HUES64 (cell line): Measurements from ENCODE around the gene CYP27A1.
A peak's percentile ranks its signal among the peaks of the same experiment; 100 is the strongest.

Experiments
- H3K27ac ChIP-seq: 2 replicates; pipeline ENCODE4 v1.7.0; 2013; ENCODE audit warnings: low read depth, low read length, inconsistent platforms
- H3K27me3 ChIP-seq: 2 replicates; pipeline ENCODE4 v1.6.1; 2013; ENCODE audit warnings: mild to moderate bottlenecking, low read length; ENCODE audit not compliant: insufficient read depth
- H3K36me3 ChIP-seq: 2 replicates; pipeline ENCODE4 v1.6.1; 2013; ENCODE audit warnings: mild to moderate bottlenecking, low read length; ENCODE audit not compliant: insufficient read depth
- H3K4me1 ChIP-seq: 2 replicates; pipeline ENCODE4 v1.6.1; 2013; ENCODE audit warnings: mild to moderate bottlenecking, low read length, moderate library complexity; ENCODE audit not compliant: insufficient read depth
- H3K4me3 ChIP-seq: 2 replicates; pipeline ENCODE4 v1.5.1; 2013; ENCODE audit warnings: mild to moderate bottlenecking, low read length, moderate library complexity
- H3K9ac ChIP-seq: 2 replicates; pipeline ENCODE4 v1.6.1; 2013; ENCODE audit warnings: mild to moderate bottlenecking, low read depth, low read length
- H3K9me3 ChIP-seq: 2 replicates; pipeline ENCODE4 v1.6.1; 2013; ENCODE audit warnings: low read depth, low read length; ENCODE audit not compliant: insufficient read depth
- WGBS: fragments of 150-250, 120-280 bp; methylation state at CpG from one replicate; pipeline ENCODE4 v1.1.7; 2013; ENCODE audit warnings: missing lambda C conversion rate; 5-methylcytosine and 5-hydroxymethylcytosine counted together

Gene CYP27A1

DNA sequence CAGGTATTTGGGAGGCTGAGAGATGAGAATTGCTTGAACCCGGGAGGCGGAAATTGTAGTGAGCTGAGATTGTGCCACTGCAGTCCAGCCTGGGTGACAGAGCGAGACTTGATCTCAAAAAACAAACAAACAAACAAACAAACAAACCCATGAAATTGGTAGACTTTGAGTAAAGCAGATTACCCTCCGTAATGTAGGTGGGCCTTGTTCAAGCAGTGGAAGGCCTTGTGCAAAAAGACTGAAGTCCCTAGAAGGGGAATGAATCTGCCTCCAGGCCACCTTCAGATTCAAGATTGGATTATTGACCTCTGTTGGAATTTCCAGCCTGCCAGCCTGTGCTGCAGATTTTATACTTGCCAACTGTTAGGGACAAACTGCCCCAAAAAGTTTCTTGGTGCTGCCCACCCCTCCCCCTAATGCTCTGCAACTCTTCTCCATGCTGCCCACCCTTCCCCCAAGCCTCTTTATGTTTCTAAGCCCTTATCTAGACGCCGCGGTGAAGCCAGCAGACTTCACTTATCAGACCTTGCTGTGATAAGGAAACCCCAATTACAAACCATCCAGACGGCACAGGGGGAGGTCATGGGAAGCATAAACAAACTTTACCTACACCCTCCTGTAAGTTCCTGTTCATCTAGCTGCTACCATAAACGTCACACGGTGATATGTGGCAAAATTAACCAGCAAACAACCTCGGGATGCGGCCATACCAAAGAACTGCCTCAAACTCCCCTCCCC is 17.0 kb downstream of the CYP27A1 start:
- Histone ChIP-seq H3K36me3 (no peaks in the 10 kb centered on the region), H3K27me3 (no peaks in the 10 kb centered on the region), H3K4me3 (no peak overlapping the region), H3K9ac (no peak overlapping the region), H3K9me3 (peaks cover under 1% of the 10 kb centered on the region; the same call in 1 of the 2 replicates), H3K27ac (no peak overlapping the region; the same call in 1 of the 2 replicates), H3K4me1 (peaks cover 15% of the 10 kb centered on the region)
- 52% methylated on average over 11 of the region's 12 CpGs for WGBS

DNA sequence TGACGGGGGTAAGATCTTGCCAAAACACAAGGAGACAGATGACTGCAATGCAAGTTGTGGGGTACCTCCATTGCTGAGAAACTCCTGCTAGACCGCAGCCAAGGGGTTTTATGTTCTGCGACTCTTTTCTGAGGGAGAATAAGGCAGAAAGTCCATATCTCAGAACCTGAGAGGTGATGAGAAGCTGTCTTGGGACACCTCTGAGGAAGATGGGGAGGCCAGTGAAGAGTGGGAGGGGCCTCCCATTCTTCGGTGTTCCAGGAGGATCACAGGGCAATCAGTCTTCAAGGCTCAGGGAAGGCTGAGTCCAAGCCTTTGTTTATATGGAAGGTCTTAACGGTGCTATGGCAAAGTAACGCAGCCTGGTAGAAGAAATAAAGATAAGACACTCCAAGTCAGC is 18.0 kb downstream of the CYP27A1 start:
- Histone ChIP-seq H3K4me1 (peaks cover 15% of the 10 kb centered on the region), H3K9ac (no peak overlapping the region), H3K4me3 (no peak overlapping the region), H3K9me3 (peaks cover 10% of the 10 kb centered on the region; the same call in 1 of the 2 replicates), H3K27me3 (no peaks in the 10 kb centered on the region), H3K27ac (peak overlapping the region; percentile 36; the same call in 1 of the 2 replicates), H3K36me3 (no peaks in the 10 kb centered on the region)
- 75% methylated on average over 6 of the region's 6 CpGs for WGBS

DNA sequence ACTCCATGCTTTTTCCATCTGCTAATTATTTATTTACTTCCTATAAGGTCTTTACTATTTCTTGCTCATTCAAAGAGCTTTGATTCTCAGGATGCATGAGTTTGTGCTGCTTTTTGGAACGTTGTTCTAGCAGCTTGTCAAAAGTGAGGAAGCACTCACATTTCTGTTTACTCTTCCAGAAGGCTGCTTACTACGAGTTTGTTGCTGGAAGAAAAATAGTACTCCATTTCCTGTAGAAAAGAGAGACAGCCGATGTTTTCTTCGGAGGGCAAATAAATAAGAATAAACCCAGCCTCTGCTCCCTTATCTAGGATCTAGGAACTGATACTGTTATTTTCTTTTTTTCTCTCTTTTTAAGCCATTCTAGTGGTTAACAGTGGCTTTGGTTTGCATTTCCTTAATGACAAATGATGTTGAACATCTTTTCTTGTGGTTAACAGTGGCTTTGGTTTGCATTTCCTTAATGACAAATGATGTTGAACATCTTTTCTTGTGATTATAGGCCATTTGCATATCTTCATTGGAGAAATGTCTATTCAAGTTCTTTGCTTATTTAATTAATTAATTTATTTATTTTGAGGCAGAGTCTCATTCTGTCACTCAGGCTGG is 20.5 kb downstream of the CYP27A1 start:
- peaks cover 10% of the 10 kb centered on the region; the same call in 1 of the 2 replicates for H3K9me3 ChIP-seq
- 73% methylated on average over 2 of the region's 4 CpGs for WGBS

DNA sequence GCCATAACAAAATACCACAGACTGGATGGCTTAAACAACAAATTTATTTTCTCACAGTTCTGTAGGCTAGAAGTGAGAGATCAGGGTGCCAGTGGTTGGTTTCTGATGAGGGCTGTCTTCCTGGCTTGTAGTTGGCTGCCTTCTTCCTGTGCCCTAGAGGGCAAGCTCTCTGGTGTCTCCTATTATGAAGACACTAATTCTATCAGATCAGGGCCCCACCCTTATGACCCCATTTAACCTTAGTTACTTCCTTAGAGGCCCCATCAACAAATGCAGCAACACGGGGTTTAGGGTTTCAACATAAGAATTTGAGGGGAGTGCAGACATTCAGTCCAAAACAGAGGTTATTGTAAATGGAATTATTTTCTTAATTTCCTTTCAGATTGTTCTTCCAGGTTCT is 22.9 kb downstream of the CYP27A1 start:
- Histone ChIP-seq H3K27ac (no peak overlapping the region), H3K4me1 (peaks cover 18% of the 10 kb centered on the region), H3K27me3 (0 out of 2 replicates have a peak, but pooled peaks cover 3% of the 10 kb centered on the region), H3K4me3 (no peak overlapping the region), H3K9ac (no peak overlapping the region), H3K9me3 (peaks cover 10% of the 10 kb centered on the region; the same call in 1 of the 2 replicates), H3K36me3 (no peaks in the 10 kb centered on the region)
- WGBS, result 100% methylated on average over 1 of the region's 1 CpG

More for the DNA sequence above, 20.5 kb downstream of the CYP27A1 start:
- H3K9ac ChIP-seq, result no peak overlapping the region
- no peaks in the 10 kb centered on the region for H3K36me3 ChIP-seq
- peaks cover 30% of the 10 kb centered on the region for H3K4me1 ChIP-seq
- H3K4me3 ChIP-seq, result no peak overlapping the region
- no peaks in the 10 kb centered on the region for H3K27me3 ChIP-seq
- no peak overlapping the region for H3K27ac ChIP-seq

DNA sequence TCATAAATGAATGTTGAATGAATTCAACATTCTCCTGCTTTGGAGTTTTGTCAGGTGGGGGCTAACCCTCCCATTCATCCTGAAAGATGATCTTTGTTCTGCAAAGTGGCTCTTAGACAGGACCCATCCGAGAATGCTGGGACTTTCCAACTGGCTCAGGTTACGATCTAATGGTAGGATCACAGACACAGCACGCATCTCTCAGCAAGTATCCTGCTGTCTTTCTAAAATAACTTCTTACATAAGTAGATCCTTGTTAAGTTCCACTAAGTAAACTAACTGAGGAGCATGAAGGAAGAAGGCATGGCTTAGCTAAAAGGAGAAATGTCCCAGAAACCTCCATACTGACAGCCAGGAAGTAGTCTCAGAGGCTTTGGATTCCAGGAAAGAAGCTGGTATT is 23.7 kb downstream of the CYP27A1 start:
- peaks cover 10% of the 10 kb centered on the region; the same call in 1 of the 2 replicates for H3K9me3 ChIP-seq
- no peak overlapping the region for H3K9ac ChIP-seq
- H3K4me3 ChIP-seq, result no peak overlapping the region
- H3K27ac ChIP-seq, result peak overlapping the region; percentile 59; the same call in 1 of the 2 replicates
- H3K4me1 ChIP-seq, result peaks cover 15% of the 10 kb centered on the region
- H3K36me3 ChIP-seq, result no peaks in the 10 kb centered on the region
- 31% methylated on average over 3 of the region's 3 CpGs for WGBS
- H3K27me3 ChIP-seq, result 0 out of 2 replicates have a peak, but pooled peaks cover 3% of the 10 kb centered on the region

DNA sequence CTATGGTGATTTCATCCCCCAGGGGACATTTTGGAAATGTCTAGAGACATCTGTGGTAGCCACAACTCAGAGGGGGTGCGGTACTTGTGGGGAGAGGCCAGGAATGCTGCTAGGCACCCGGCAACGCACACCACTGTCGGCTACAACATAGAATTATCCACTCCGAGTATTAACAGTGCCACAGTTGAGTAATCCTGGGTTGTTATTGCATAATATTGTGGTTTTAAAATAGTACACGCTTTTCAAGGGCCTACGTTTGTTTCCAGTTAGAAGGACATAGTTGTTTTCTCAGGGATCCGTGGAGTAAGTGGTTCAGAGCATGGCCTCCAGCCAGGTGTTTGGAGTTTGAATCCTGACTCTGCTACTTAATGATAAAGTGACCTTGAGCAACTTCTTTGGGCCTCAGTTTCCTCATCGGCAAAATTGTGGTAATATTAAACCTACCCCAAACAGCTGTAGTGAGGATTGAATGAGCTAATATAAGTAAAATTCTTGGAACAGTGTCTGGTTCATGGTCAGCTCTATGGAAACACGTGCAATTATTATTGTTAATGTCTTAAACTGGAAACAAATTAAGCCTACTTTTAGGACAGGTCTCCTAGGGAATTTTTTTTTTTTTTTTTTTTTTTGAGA is 24.5 kb downstream of the CYP27A1 start:
- Histone ChIP-seq H3K4me3 (no peak overlapping the region), H3K36me3 (no peaks in the 10 kb centered on the region), H3K9ac (no peak overlapping the region), H3K9me3 (peaks cover 10% of the 10 kb centered on the region; the same call in 1 of the 2 replicates), H3K27ac (peak overlapping the region; percentile 9), H3K4me1 (peaks cover 15% of the 10 kb centered on the region), H3K27me3 (0 out of 2 replicates have a peak, but pooled peaks cover 3% of the 10 kb centered on the region)
- 87% methylated on average over 9 of the region's 10 CpGs for WGBS

DNA sequence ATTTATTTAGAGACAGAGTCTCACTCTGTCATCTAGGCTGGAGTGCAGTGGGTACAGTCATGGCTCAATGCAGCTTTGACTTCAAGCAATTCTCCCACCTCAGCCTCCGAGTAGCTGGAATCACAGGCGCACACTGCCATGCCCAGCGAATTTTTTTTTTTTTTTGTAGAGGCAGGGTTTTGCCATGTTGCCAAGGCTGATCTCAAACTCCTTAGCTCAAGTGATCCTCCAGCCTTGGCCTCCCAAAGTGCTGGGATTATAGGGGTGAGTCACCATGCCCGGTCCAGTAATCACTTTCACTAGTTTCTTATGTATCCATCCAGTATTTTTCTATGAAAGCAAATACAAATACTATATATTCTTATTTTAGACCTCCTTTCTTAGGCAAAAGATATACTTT is 25.7 kb downstream of the CYP27A1 start:
- H3K27me3 ChIP-seq, result 0 out of 2 replicates have a peak, but pooled peaks cover 3% of the 10 kb centered on the region
- H3K4me1 ChIP-seq, result peaks cover 15% of the 10 kb centered on the region
- H3K9ac ChIP-seq, result no peak overlapping the region
- H3K36me3 ChIP-seq, result no peaks in the 10 kb centered on the region
- peaks cover 10% of the 10 kb centered on the region; the same call in 1 of the 2 replicates for H3K9me3 ChIP-seq
- no peak overlapping the region for H3K4me3 ChIP-seq
- 98% methylated on average over 3 of the region's 4 CpGs for WGBS
- no peak overlapping the region for H3K27ac ChIP-seq

DNA sequence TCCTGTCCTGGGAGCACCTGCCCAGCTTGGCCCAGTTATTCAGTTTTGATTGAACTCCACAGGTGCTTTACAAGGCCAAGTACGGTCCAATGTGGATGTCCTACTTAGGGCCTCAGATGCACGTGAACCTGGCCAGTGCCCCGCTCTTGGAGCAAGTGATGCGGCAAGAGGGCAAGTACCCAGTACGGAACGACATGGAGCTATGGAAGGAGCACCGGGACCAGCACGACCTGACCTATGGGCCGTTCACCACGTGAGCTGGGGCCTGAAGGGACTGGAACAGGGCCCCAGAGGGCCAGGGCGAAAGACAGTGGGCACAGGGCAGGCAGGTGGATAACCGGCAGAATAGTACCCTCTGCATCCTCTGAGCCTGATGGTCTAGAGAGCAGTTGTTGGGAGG is 27.6 kb downstream of the CYP27A1 start:
- H3K36me3 ChIP-seq, result no peaks in the 10 kb centered on the region
- peaks cover 4% of the 10 kb centered on the region; the same call in 1 of the 2 replicates for H3K9me3 ChIP-seq
- H3K27me3 ChIP-seq, result 0 out of 2 replicates have a peak, but pooled peaks cover 3% of the 10 kb centered on the region
- H3K27ac ChIP-seq, result no peak overlapping the region
- WGBS, result 93% methylated on average over 12 of the region's 12 CpGs
- H3K9ac ChIP-seq, result no peak overlapping the region
- peaks cover 15% of the 10 kb centered on the region for H3K4me1 ChIP-seq
- H3K4me3 ChIP-seq, result no peak overlapping the region

DNA sequence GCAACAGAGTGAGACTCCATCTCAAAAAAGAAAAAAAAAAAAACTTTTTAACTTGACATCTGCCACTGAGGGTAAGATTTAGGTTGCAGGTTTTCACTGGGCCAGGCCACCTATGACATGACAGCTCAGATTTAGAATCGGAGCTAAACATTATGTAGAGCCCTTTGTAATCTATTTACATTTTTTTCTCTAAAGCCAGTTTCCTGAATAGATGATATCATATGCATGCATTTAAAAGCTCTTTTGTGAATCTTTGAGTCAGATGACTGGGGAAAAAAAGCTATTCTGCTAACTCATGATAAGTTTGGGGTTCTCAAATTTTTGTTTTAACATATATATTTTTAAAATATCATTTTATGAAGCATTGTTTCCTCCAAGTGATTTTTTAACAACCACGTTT is 28.3 kb downstream of the CYP27A1 start:
- no peak overlapping the region for H3K9ac ChIP-seq
- H3K27ac ChIP-seq, result no peak overlapping the region
- no peak overlapping the region for H3K4me3 ChIP-seq
- WGBS, result 91% methylated on average over 2 of the region's 2 CpGs
- 0 out of 2 replicates have a peak, but pooled peaks cover 3% of the 10 kb centered on the region for H3K27me3 ChIP-seq
- H3K4me1 ChIP-seq, result peaks cover 14% of the 10 kb centered on the region
- no peaks in the 10 kb centered on the region for H3K9me3 ChIP-seq
- H3K36me3 ChIP-seq, result no peaks in the 10 kb centered on the region

DNA sequence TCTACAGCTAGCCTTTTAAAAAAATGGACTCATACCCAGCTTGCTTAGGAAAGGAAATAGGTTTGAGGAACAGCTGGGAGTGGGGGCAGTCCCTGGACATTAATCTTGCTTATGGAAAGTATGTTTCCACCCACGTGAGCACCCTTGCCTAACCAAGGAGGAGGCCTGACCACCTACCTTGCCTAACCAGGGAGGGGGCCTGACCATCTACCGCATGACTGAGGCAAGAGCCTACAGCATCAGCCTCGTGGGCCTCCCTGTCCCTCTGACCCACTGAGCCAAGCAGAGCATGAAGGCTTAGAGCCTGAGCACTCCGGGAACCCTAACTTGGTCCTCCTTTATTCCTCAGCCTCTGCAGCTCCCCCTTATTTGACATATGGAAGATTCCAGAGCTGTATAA is 29.4 kb downstream of the CYP27A1 start:
- Histone ChIP-seq H3K9ac (no peak overlapping the region), H3K4me1 (peaks cover 2% of the 10 kb centered on the region), H3K27me3 (0 out of 2 replicates have a peak, but pooled peaks cover 3% of the 10 kb centered on the region), H3K4me3 (no peak overlapping the region), H3K27ac (no peak overlapping the region), H3K36me3 (no peaks in the 10 kb centered on the region), H3K9me3 (no peaks in the 10 kb centered on the region)
- WGBS, result 84% methylated on average over 4 of the region's 4 CpGs
